ENCODE measurements around the gene BANK1. TPM values are rescaled to one million over a fixed set of nuclear protein-coding genes. Genes with fewer than 3 reads are reported as not detected.

The BANK1 gene
- total and polyA plus RNA-seq, 2 of the 8 experiments (the other 6 are each of a cell fraction or from before 2014, with no cell fraction given) = 0.59 to 0.93 TPM

GRCh38 chr4:101856149-101856548 is 65.6 kb downstream of the BANK1 start:
- no peaks in the 10 kb centered on the region for H3K27me3 ChIP-seq (replicated peaks in 1 of 4; ENCODE audit: control insufficient read depth in 3 of 4, extremely low read depth in 1 of 4, insufficient read depth in 3 of 4, low read length in 3 of 4)
- no peak overlapping the region for H4K5ac ChIP-seq (ENCODE audit: insufficient read length, low read depth, low read length)
- H2BK15ac ChIP-seq (ENCODE audit: low read length) = no peak overlapping the region
- H3K56ac ChIP-seq (replicated peaks; ENCODE audit: insufficient read length, low read depth, low read length) = no peak overlapping the region
- TF ChIP-seq RNF2 (IDR thresholded peaks at IDR 0.05; ENCODE audit: borderline replicate concordance, low read depth, low read length, missing control alignments, poor library complexity, severe bottlenecking) (no peak), SP4 (IDR thresholded peaks at IDR 0.05; ENCODE audit: low read length) (no peak), NANOG (IDR thresholded peaks at IDR 0.05; ENCODE audit: insufficient read depth, low read depth, low read length, poor library complexity, severe bottlenecking) (no peak), SP2 (IDR thresholded peaks at IDR 0.05; ENCODE audit: low read length) (no peak), ATF3 (IDR thresholded peaks at IDR 0.05; ENCODE audit: insufficient read depth, low read depth, low read length) (no peak), YY1 (IDR thresholded peaks at IDR 0.05; ENCODE audit: low read depth, low read length) (no peak)
- H2BK12ac ChIP-seq (ENCODE audit: low read depth, low read length) = no peak overlapping the region
- no peak overlapping the region for H3K4me3 ChIP-seq (ENCODE audit: extremely low read depth in 1 of 4, insufficient read depth in 2 of 4, low read depth in 3 of 4, low read length in 4 of 4)
- no peak overlapping the region for H3K27ac ChIP-seq (ENCODE audit: low read depth, low read length)
- no peaks in the 10 kb centered on the region for H3K4me1 ChIP-seq (replicated peaks in 1 of 4; ENCODE audit: control insufficient read depth in 3 of 4, insufficient read depth in 4 of 4, low read length in 3 of 4)
- CTCF ChIA-PET (ENCODE audit: partially characterized antibody) = no interaction called here
- no peak overlapping the region for H2BK20ac ChIP-seq (ENCODE audit: low read length)
- no peak for DNase-seq (ENCODE audit: low read depth in 1 of 2, low spot score in 2 of 2)
- H3K9me3 ChIP-seq (ENCODE audit: insufficient read depth in 2 of 2, low read depth in 1 of 2, low read length in 1 of 2) = no peaks in the 10 kb centered on the region
- no peak overlapping the region for H3K9ac ChIP-seq (replicated peaks in 1 of 4; ENCODE audit: extremely low read depth in 1 of 4, low read depth in 3 of 4, low read length in 3 of 4)
- no peaks in the 10 kb centered on the region for H3K23me2 ChIP-seq (ENCODE audit: low read depth, low read length)
- H3K23ac ChIP-seq (ENCODE audit: insufficient read length) = no peak overlapping the region
- H3K18ac ChIP-seq (ENCODE audit: extremely low read depth, low read length) = no peak overlapping the region
- no peak overlapping the region for H4K91ac ChIP-seq (replicated peaks; ENCODE audit: insufficient read length, low read length)
- H2AK5ac ChIP-seq (ENCODE audit: low read depth, low read length) = no peak overlapping the region
- no peaks in the 10 kb centered on the region for H3K79me1 ChIP-seq (ENCODE audit: low read depth, low read length)
- no peak overlapping the region for H2AFZ ChIP-seq (ENCODE audit: low read length)
- H4K8ac ChIP-seq (ENCODE audit: extremely low read depth, insufficient read depth, low read length) = no peak overlapping the region
- H3K36me3 ChIP-seq (ENCODE audit: control insufficient read depth in 2 of 4, insufficient read depth in 4 of 4, low read length in 3 of 4) = no peaks in the 10 kb centered on the region
- no peak overlapping the region for H2BK5ac ChIP-seq (ENCODE audit: low read depth, low read length)
- no peak overlapping the region for H3K14ac ChIP-seq (ENCODE audit: insufficient read length)
- POLR2A ChIA-PET (ENCODE audit: partially characterized antibody) = interaction anchor here (0.6 to 1.2 kb wide), 2 partner anchors 8 to 15 kb away, joined by 3 read pairs; no protein-coding TSS in a partner anchor
- no peak overlapping the region for H3K4me2 ChIP-seq (ENCODE audit: insufficient read depth in 1 of 2, low read depth in 2 of 2, low read length in 2 of 2)
- no peak overlapping the region for H3K4ac ChIP-seq (replicated peaks; ENCODE audit: insufficient read length, low read depth, low read length)
- WGBS, 2 experiments (ENCODE audit: extremely low coverage in 1 of 2, insufficient coverage in 1 of 2, insufficient read length in 1 of 2, insufficient replicate concordance in 2 of 2, low coverage in 1 of 2, low lambda C conversion rate in 2 of 2, missing lambda C conversion rate in 1 of 2) = 90% methylated on average over 2 of the region's 2 CpGs; no CpG with 5 or more reads in 1 of the 2 experiments
- no peak overlapping the region for H2BK120ac ChIP-seq (replicated peaks; ENCODE audit: low read depth, low read length)
- no peaks in the 10 kb centered on the region for H4K20me1 ChIP-seq (replicated peaks in 1 of 2; ENCODE audit: control insufficient read depth in 1 of 2, insufficient read depth in 2 of 2, low read length in 2 of 2)
- no peak for FAIRE-seq
- no peaks in the 10 kb centered on the region for H3K79me2 ChIP-seq (ENCODE audit: control insufficient read depth in 1 of 2, insufficient read depth in 2 of 2, low read length in 2 of 2)
